NCI-H345 treated with DMSO at 0.1 percent for 48 hours (cell line): ENCODE data around the gene TPCN2.

Source experiments
- DNase-seq: peaks from one replicate; lab custom pipeline; 2025; ENCODE audit not compliant: unreplicated experiment; lab: John Stamatoyannopoulos, UW

The TPCN2 gene

DNA sequence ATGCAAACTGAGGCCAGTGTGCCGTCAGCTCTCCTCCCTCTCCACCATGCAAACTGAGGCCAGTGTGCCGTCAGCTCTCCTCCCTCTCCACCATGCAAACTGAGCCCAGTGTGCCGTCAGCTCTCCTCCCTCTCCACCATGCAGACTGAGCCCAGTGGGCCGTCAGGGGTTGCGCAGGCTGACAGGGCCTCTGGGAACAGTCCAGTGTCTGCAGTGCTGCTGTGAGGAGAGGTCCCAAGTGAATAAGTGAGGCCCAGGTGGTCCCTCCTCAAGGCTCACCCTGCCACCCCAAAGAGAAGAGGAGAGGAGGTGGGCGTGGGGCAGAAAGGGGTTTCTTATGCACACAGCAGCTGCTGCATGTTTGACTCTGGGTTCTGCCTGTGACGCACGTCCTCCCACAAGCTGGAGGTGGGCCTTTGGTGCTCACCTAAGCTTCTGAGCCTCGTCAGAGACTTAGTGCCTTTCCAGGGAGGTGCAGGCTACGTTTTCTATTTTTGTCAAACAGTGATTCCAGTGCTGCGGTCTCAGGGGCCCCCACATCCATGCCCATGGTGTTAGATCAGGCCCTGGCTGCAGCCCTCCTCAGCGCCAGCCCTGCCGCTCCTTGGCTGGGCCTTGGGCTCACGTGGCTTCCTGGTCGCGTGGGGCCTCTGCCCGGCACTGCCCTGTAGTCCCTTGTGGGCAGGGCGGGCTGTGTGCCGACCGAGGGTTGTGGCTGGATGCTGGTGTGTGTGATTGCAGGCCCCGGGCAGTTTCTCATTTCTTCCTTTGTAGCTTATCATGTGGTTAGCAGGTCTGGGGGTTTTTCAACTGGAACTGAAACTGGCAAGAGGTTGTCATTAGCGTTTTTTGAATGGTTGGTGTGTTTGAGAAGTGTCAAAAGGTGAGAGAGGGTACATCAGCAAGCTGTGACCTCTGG lies 7.1 kb downstream of the TPCN2 start:
- DNase-seq, result no peak

DNA sequence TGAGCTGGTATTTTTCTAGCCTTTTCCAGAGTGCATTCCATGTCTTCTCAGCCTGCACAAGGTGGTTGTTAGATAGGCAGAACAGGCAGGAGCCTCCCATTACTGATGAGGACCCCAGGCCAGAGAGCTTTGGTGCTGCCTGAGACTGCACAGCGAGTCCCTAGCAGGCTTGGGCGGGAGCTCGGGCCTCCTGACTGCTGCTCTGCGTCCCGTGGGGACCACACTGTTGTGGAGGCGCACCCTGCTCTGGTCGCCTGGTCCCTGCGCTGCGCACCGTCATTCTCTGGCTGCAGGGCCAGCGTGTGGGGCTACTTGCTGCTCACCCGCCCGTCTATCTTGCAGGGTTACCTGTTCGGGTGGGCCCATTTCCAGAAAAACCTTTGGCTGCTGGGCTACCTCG lies 8.5 kb downstream of the TPCN2 start:
- no peak for DNase-seq

DNA sequence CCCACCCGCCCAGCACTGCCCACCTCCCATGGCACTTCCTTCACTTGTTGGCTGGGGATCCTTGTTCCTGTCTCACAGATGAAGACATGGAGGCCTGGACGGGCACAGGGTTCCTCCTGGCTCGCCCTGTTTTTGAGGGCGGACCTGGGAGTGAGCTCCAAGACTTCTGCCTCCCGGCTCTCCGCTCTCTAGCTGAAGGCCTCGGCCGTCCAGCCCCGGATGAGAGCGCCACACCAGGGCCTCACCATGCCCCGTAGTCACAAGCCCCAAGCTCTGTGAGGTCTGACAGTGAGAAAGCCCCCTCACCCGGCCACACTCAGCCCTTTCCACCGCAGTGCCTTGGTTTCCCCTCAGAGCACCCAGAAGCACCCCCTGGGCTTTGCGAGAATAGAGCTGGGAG lies 9.1 kb downstream of the TPCN2 start:
- no peak for DNase-seq

DNA sequence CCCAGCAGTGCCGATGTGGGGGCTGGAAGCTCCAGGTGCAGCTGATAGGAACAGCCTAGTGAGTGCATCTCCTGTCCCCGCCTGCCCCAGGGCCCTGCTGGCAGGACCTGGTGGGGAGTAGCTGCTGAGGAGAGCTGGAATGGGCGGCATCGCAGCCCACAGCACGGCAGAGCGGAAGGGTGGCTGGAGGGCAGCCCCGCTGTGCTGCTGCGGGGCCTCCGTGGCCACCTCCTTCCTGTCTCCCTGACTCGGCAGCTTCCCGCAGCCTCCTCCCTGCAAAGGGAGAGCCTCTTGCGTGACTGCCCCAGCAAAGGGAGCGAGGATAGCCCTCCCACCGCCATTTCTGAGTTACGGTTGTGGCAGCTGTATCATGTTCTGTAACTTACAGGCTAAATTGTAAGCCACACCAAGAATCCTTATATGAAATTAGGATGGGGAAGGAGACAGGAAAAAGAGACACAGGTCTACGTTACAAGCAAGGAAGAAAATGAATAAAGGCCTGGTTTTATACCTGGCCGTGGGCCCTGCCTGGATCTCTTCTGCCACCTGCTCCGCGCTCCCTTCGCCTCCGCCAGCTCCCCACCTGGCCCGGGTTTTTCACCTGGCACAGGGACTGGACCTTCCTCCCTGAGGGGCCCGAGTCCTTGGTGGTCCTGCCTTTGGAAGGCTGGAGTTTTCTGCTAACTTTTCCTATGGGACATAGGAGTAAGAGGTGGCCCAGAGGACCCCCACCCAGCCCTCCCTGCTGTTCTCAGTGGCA lies 10.0 kb downstream of the TPCN2 start:
- DNase-seq, result no peak

DNA sequence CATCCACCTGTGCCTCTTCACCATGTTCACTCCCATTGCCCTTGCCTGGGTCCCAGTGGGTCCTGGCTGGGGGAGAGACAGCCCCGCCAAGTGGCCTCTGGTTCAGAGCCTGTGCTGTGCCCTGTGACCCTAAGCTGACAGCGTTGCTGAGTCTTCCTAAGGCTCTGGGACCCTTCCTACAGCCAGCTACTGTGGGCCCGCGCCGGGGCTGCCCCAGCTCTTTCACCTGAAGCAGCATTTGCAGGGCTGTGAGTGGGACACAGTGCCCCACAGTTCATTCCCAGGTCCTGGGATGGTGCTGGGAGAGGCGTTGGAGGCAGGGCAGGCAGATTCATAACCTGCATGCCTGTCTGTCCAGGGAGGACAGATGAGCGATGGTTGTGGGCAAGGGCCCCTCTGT lies 10.7 kb downstream of the TPCN2 start:
- no peak for DNase-seq

DNA sequence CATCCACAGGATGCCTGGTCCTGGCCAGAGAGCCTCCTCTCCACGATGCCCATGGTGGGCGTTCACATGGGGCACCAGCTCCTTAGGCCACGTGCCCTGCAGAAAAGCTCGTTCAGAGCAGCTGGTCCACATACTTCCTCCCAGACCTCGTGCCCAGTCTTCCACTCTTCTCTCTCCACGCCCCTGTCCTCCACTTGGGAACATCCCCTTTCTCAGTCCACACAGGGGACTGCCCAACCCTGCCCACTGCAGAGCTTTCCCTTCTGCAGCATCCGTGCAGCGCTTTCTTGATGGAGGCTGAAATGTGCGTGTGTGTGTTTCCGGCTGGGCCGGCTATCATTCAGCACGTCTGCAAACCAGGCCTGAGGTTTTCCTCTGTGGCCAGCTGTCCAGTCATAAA lies 11.3 kb downstream of the TPCN2 start:
- DNase-seq, result no peak

DNA sequence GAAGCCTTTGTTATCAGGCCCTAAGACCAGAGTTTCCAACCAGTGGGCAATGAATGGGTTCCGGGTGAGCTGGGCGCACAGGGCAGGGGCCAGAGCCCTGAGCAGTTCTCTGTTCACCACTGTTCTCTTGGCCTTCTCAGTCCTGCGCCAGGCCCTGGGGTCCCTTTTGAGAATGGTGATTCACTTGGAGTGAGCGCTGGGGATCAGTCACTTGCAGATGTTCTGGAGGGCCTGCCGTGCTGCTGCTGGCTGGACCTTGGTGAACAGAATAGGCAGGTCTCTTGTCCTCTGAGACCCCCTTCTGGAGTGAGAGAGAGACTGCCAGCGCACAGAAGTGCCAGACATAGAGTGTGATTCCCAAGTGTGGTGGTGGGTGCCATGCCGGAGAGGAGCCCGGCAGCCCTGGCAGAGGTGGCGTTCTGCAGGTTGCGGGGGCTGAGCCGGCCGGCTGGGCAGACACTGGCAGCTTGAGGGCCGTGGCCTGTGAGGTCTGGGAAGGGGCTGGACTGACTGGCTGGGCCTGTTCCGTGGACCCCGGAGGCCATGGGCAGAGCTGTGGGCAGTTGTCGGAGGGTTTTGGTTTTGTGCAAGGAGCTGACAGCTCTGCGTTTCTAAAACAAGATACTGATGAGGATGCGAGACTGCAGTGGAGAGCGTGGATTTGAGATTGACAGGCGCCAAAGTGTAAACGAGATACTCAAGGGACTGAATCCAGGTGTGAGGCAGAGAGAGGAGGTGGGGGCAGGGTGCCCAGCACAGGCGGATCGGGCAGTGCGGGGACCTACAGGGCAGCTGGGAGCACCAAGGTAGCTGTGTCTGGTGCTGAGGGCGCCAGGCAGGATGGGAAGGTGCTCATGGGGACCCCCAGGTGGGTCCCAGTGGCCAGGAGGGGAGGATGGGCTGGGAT lies 12.3 kb downstream of the TPCN2 start:
- DNase-seq, result no peak

DNA sequence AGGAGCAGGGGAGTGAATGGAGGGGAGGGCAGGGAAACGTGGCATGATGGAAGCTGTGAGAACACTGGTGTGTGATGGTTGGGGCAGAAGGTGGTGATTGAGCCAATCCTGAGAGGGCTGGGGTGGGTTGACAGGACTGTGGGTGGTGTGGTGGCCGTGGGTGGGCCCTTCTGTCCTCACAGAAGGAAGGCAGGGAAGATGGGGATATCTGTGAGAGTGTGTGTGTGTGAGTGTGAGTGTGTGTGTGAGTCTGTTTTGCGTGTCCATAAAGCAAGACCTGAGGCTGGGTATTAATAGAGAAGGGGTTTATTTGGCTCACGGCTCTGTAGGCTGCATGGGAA lies 13.0 kb downstream of the TPCN2 start:
- no peak for DNase-seq

DNA sequence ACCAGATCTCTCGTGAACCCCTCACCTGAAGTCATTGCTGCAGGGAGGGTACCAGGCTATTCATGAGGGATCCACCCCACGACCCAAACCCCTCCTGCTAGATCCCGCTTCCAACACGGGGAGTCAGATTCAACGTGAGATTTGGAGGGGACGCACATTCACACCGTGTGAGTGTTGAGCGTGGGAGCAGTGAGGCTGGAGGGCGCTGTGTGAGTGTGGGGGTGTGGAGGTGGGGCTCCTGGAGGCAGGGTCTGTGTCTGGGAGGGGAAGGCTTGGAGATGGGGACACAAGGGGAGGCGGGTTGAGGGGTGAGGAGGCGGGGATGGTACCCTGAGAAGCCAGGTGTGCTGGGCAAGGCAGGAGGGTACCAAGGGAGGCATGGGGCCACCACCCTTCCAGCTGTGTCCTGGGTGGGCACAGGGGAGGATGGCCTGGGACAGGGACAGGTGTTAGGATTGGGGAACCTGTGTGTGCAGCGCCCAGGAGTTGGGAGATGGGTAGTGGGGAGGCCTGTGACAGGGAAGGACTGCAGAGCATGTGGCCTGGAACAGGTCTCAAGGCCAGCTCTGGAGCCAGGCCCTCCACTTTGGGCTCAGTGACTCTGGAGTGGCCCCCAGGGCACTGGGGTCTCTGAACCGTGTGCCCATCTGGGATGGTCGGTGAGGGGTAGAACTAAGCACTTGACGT lies 13.6 kb downstream of the TPCN2 start:
- no peak for DNase-seq

DNA sequence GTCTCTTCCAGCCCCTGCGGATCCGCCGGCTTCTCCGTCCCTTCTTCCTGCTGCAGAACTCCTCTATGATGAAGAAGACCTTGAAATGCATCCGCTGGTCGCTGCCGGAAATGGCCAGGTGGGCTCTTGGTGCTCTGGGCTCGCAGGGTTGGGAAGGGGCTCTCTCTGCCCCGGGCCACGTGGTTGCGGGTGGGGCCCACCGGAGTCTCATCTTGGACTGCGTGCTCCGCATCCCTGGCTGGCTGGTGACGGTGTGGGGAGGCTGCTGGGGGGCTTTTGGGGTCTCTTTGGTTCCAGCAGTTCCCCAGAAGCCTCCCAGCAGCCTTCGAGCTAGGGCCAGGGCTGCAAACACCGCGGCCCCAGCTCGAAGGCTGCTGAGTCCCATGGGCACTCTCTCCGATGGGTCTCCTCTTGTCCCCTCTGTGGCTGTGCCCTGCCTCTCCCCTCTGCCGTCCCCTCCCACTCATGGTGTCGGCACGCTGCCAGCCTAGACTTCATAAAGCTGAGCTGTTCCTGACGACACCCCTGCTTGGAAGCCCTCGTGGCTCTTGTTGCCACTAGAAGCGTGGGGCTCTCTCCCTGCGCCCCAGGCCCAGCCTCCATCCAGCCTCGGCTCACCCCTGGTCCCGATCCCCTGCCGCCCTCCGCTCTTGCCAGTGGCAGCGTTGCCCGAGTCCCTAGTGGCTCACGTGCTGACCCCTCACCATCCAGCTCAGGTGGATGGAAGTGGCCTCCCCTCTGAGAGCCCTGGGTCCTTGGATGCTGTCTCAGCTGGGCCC lies 14.3 kb downstream of the TPCN2 start:
- no peak for DNase-seq

DNA sequence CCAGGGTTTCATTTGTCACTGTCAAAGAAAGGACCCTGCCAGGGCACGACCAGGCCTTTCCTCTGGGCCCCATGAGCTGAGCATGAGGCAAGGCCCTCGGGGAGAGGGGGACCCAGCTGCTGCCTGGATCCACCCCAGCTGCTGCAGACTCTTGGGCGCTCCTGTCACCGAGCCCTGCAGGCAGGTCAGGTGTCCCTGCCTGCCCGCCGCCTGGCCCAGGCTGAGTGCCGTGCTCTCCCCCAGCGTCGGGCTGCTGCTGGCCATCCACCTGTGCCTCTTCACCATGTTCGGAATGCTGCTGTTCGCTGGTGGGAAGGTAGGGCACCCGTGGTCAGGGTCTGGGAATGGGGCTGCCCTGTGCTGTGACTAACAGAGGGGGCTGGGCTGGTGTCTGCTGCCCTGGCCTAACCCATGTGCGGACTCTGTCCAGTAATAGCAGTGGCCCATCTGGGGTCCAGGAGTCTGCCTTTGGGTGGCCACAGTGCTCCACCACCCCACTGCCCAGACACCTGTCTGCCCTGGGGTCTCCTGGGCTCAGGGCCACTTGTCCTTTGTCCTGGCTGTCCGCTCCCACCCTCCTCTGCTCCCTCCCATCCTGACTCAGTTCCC lies 15.0 kb downstream of the TPCN2 start:
- DNase-seq, result no peak

DNA sequence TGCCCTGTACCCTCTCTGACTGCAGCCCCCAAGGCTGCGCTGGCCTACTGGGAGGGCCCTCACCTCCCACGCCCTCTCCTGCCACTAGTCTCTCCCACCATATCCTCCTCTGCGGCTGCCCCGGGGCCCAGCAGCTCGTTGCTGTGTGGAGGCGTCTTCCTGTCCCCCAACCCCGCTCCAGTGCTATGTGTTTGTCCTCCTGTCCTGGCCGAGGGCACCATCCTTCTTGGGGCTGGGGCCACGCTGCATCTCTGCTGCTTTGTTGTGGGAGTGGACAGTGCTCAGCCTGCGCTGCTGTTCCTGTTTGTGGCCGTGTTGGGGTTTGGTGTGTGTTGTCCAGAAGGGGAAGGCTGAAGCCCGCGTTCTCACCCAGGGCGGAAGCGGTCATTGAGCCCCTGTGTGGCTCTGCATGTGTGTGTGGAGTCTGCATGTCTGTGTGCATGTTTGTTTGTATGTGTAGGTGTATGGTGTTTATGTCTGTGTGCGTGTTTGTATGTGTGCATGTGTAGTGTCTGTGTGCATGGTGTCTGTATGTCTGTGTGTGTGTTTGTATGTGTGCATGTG lies 15.7 kb downstream of the TPCN2 start:
- no peak for DNase-seq

DNA sequence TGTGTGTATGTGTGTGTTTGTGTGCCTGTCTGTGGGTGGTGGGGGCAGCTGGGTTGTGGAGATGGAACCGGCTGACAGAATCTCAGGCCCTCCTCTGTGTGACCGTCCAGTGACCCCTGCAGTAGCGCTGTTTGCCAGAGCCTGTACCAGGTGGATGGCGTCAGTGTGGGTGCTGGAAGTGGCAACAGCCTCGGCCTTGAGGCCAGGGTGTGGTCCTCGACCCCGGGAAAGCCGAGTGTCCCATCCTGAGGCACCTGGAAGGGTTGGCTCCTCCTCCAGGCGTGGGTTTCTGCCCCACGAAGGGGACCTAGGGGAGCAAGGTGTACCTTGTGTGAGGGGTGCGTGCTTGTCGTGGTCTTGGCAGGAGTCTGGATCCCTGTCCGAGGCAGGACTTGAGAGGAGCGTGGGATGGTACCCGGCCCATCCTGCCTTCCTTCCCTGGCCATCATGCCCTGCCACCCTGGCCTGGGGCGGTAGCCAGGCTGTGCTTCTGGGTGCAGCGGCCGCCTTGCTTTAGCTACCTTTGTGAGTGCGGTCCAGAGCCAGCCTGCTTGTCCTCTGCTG lies 16.5 kb downstream of the TPCN2 start:
- DNase-seq, result no peak

DNA sequence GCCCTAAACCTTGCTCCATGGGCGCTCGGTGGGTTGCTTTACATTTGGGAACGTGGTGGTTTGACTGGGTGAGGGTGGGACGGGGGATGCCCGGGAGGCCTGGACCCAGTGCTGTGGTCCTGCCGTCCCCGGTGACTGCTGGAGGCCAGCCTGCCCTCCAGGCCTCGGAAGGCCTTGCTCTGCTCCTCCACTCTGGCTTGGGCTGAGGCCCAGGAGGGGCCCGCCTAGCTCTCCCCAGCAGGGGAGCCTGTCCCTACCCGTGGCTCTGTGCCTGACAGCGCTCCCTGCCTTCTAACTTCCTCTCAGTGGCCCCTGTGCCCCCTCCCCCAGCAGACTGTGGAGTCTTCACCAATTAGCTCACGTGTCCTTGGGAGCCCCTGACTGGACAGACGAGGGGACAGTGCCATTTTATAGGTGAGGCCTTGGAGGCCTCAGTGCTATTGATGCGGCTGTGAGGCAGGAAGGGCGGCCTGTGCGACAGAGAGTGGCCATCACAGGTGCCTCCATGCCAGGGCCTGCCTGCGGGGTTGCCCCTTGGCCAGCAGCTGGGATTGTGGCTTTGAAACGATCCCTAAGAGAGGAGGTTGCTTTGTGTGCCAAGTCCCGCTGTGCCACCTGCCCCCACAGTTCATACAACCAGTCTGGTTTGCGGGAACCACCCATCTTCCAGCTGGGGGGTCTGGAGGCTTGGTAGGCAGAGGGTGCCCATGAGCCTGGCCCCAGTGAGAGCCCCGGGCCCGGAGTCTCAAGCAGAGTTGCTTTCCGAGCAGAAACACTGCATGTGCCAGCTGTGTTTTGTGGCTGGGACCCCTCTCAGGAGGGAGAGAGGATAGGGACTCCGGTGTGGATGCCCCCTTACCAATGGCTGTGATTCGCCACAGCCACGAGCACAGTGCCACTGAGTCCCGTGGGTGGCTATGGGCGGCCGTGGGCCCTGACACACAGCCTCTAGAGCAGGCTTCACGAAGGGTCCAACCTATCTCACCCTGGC lies 17.7 kb downstream of the TPCN2 start:
- no peak for DNase-seq

DNA sequence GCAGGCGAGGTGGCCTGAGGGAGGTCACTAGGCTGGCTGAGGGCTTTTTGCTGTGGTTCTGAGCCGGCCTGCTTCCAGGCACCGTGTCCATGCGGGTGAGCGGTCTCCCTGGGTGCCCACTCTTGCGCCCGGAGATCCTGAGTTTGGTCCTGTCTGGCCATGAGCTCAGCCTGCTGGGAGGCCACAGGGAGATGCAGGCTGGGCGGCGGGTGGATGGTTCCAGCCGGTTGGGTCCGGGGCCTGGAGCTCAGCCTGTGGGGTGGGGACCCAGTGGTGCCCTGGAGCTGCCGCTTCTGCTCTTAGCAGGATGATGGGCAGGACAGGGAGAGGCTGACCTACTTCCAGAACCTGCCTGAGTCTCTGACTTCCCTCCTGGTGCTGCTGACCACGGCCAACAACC lies 18.5 kb downstream of the TPCN2 start:
- no peak for DNase-seq

DNA sequence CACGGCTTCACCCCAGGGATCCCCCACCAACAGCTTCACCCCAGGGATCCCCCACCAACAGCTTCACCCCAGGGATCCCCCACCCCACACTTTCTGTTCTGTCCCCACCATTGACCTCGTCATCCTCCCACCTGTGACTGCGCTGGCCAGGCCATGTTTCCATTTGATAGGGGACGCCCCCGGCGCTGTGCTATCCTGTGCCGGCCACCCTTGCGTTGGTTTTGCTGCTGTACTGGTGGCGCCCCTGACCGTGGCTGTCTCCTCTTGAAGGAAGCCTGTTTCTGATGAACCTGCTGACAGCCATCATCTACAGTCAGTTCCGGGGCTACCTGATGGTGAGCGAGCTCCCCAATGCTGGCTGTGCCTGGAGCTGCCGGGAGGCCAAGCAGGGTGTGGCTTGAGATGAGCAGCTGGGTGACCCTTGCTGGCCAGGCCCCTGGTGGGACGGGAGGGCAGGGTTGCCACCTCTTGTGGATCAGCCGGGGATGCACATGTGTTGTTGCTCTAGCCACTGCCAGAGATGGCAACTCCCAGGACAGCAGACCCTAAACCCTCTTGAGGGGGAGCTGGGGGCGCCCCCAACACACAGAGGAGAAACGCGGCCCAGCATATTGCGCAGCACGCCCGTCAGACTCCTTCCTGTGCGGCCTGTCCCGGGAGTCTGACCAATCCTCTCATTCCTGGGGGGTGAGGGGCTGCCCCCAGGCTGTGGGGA lies 22.5 kb downstream of the TPCN2 start:
- no peak for DNase-seq

DNA sequence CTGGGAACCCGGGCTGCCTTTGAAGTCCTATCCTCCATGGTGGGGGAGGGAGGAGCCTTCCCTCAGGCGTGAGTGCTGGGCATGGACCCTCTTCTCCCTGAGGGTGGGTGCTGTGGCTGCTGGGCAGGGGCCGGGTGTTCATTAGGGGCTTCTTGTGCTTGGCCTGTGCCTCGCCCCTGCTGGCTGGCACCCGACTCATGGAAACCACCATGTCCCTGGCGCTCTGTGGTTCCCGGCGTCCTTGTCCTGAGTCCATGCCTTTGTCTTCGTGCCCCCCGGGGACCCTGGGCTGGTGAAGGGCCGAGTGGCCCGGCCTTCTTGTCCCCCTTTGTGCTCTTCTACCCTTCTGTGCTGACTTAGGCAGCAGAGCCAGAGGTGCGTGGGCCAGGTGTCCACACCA lies 23.2 kb downstream of the TPCN2 start:
- DNase-seq, result no peak
